K562 (cell line): ENCODE data around the gene LPA. TPM values are rescaled to one million over a fixed set of nuclear protein-coding genes. Genes with fewer than 3 reads are reported as not detected.

Source experiments
- COPS2 ChIP-seq: fragments of 450-650 bp; conservative IDR thresholded peaks from 2 replicates; pipeline ENCODE4 v1.6.1; 2016; ENCODE audit warnings: mild to moderate bottlenecking, moderate library complexity
- KDM5B ChIP-seq: fragments of 200-600 bp; sonication (generic); IDR thresholded peaks from 2 replicates; pipeline ENCODE4 v1.6.1; 2012; ENCODE audit warnings: low read depth, mild to moderate bottlenecking, moderate library complexity, low read length, control low read depth, inconsistent platforms; ENCODE audit not compliant: insufficient replicate concordance
- MBD1 ChIP-seq: fragments of 250-450 bp; sonication (Bioruptor Pico); IDR thresholded peaks from 2 replicates; pipeline ENCODE4 v1.8.0; 2022; ENCODE audit warnings: inconsistent platforms
- NR4A1 ChIP-seq, 2 experiments: fragments of 250-450 bp in 1 of 2; fragments of 450-650 bp in 1 of 2; sonication (Bioruptor Pico) in 1 of 2; IDR thresholded peaks; 2 replicates each; pipeline versions ENCODE4 v1.4.0 to v1.6.1; 2016 to 2020; ENCODE audit warnings: mild to moderate bottlenecking in 2 of 2, missing compliant biosample characterization in 1 of 2, missing genetic modification characterization in 1 of 2, moderate library complexity in 1 of 2
- SOX6 ChIP-seq: fragments of 450-650 bp; IDR thresholded peaks from 2 replicates; pipeline ENCODE4 v1.6.1; 2014; ENCODE audit warnings: mild to moderate bottlenecking
- SRSF9 ChIP-seq: fragments of 200-400 bp; formaldehyde crosslinking; IDR thresholded peaks from 2 replicates; pipeline ENCODE4 v1.6.1; 2017; ENCODE audit warnings: low read depth, low read length, borderline replicate concordance
- ZNF512 ChIP-seq: IDR thresholded peaks from 2 replicates; pipeline ENCODE4 v1.6.1; 2016; ENCODE audit warnings: missing genetic modification characterization, missing compliant biosample characterization
- ZNF778 ChIP-seq: fragments of 450-650 bp; formaldehyde crosslinking; IDR thresholded peaks from 2 replicates; pipeline ENCODE4 v1.4.0; 2020; ENCODE audit warnings: mild to moderate bottlenecking, moderate library complexity
- polyA plus RNA-seq, 8 experiments: library from polyadenylated mRNA; depleted of rRNA in 4 of 8; stranded (reverse) in 5 of 8; unstranded in 3 of 8; fragments of >200 nt; fragmentation: Nextera tagmentation in 2 of 8; fragmentation: Illumina TruSeq in 1 of 8; extraction: Ambion mirVana in 2 of 8; extraction: Trizol in 1 of 8; gene quantifications; 2 replicates each; pipeline versions ENCODE4 v1.2.1 to v1.2.3, GENCODE V29; 2011 to 2014; ENCODE audit warnings: inconsistent platforms in 1 of 8, missing spikeins in 1 of 8
- total RNA-seq, 7 experiments: library from RNA; depleted of rRNA in 6 of 7; stranded (reverse); fragments of >200 nt in 6 of 7; fragmentation: Illumina TruSeq in 2 of 7; extraction: Trizol in 2 of 7; gene quantifications; 2 replicates each; pipeline versions ENCODE4 v1.2.1 to v1.2.3, GENCODE V29; 2011 to 2021; ENCODE audit warnings: low replicate concordance in 1 of 7

The LPA gene
- total and polyA plus RNA-seq, 9 of the 15 experiments (the other 6 are each of a cell fraction or from before 2014, with no cell fraction given) = 0.01 to 0.18 (median 0.07) TPM; not detected in 6

GRCh38 chr6:160509610-160510009 lies 154.5 kb downstream of the LPA start (continued):
- TF ChIP-seq KDM5B (no peak), ZNF778 (CRISPR knock-in tag) (no peak), SOX6 (no peak), SRSF9 (no peak), NR4A1 (CRISPR knock-in tag; IDR thresholded peaks at IDR 0.05) (no peak), NR4A1 (tag; IDR thresholded peaks at IDR 0.05) (no peak), COPS2 (no peak), MBD1 (CRISPR knock-in tag) (no peak), ZNF512 (no peak)
